A673 (cell line): ENCODE measurements around the gene TEX10.

Experiments used
- CTCF ChIP-seq: fragments of 300-800, 200-600 bp; sonication (generic); conservative IDR thresholded peaks from 2 replicates; pipeline ENCODE4 v1.5.1; 2017; ENCODE audit warnings: low read depth, mild to moderate bottlenecking, antibody characterized with exemption, low read length, moderate library complexity, mixed read lengths
- EZH2 ChIP-seq: fragments of 200-600 bp; sonication (generic); IDR thresholded peaks from 2 replicates; pipeline ENCODE4 v1.6.1; 2017; ENCODE audit warnings: borderline replicate concordance, low read depth, mild to moderate bottlenecking, mixed read lengths, antibody characterized with exemption, low read length; ENCODE audit not compliant: poor library complexity, severe bottlenecking

- TF ChIP-seq CTCF = no peak
- TF ChIP-seq EZH2 = no peak
Measured at GRCh38 chr9:100364013-100364412, 11.3 kb upstream of the TEX10 start.
